Hematopoietic multipotent progenitor cell treated with erythropoietin and hydrocortisone succinate and interleukin-3 and kit ligand, for 17 days (in vitro differentiated cells): ENCODE results near the gene GIT1.

Source experiments
- DNase-seq: peaks from one replicate; pipeline ENCODE4 v3.0.0-alpha.2; 2015; ENCODE audit warnings: low spot score

Gene GIT1, protein sequence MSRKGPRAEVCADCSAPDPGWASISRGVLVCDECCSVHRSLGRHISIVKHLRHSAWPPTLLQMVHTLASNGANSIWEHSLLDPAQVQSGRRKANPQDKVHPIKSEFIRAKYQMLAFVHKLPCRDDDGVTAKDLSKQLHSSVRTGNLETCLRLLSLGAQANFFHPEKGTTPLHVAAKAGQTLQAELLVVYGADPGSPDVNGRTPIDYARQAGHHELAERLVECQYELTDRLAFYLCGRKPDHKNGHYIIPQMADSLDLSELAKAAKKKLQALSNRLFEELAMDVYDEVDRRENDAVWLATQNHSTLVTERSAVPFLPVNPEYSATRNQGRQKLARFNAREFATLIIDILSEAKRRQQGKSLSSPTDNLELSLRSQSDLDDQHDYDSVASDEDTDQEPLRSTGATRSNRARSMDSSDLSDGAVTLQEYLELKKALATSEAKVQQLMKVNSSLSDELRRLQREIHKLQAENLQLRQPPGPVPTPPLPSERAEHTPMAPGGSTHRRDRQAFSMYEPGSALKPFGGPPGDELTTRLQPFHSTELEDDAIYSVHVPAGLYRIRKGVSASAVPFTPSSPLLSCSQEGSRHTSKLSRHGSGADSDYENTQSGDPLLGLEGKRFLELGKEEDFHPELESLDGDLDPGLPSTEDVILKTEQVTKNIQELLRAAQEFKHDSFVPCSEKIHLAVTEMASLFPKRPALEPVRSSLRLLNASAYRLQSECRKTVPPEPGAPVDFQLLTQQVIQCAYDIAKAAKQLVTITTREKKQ

DNA sequence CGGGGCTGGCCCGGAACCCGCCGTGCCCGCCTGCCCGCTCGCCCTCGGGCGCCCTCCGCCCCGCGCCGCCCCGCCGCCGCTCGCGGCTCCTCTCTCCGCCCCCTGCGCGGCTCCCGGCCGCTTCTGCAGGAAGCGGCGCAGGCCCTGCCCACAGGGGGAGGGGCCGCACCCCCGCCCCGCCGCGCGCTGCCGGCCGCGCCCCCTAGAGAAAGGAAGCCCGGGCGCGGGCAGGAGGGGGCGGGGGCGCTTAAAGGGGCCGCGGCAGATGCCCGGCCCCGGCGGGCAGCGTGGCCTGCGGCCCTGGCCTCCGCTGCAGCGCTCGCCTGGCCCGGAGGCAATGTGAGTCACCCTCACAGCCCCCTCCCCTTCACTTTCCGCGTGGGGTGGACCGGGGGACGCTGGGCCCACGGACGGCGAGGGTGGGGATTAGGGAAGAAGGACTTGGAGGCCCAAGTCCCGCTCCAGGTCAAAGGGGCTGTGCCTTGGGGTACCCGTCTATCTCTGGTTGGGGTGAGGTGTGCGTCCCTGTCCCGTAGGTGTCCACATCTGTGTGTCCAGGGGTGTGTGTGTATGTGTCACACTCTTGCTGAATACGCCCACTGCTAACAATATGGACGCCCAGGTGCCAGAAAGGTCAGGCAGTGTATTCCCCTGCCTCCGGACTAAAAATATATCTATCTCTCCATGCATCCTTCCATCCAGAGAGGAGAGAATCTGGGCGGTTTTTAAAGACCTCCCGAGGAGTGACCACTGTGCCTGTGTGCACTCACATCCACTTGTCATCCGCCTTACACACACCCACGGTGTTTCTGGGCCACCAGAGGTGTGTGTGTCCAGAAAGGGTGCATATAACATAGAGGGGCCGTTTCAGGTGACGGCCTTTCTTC is at the start of gene GIT1:
Gene GIT1, minus strand, starts transcription at position 125 of the 887 bp plus-strand sequence. CDS start 270 bp downstream, outside the sequence.
- peak; percentile 47 for DNase-seq

DNA sequence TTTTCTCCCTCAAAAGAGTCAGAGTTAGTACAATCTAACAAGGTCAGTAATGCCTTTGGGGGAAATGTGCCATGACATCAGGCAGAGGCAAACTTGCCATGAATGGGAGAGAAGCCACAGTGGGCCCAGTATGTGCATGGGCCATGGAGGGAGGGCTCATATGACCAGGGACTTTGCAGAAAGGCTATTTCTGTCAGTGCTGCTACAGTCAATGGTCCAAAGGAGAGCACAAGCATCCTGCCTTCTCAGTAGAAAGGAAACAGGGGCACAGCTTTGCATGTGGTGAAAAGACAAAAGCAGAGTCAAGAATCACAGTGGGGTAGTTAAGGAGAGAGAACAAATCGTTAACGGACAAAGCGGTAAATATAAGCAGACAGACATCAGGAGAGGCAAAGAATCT is 44.4 kb upstream of the GIT1 start:
- no peak for DNase-seq

DNA sequence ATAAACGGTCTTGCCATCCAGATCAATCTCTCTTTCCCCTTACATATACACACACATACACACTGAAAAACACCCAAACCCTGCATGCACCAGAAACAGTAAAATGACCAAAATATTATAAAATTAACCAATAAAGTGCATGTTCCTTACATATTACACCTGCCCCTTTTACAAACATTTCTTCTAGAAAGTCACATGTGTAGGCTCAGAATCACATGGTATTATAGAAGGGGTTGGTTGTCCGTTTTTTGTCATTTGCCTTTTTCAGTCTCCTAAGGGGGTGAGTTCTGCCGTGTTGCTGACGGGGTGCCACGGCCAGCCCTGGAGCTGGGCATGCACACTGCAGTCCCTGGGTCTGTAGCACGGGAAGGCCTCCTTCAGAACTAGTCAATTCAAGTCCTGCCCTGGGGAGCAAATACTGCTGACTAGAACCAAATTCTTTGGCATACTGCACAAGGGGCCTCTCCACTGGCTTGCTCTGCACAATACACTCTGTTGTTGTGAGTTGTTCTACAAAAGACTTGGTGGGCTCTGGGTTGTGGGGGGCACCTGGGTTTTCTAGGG is 41.3 kb upstream of the GIT1 start:
- no peak for DNase-seq

DNA sequence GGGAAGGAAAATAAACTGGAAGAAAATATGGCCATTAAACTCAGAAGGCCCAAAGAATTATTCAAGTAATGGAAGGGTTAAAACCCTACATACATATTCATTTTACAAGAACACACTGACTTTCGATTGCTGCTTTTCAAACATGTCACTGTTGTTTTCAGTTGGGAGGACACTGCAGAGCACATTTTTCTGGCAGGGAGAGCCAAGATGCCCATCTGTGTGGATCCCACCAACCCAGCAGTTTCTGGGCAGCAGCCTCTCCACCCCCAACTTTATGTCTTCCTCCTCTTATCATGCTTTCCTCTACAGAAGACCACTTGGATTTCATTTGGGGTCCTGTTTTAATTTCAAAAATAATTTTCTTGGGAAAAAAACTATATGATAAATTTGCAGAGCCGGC is 40.4 kb upstream of the GIT1 start:
- no peak for DNase-seq

DNA sequence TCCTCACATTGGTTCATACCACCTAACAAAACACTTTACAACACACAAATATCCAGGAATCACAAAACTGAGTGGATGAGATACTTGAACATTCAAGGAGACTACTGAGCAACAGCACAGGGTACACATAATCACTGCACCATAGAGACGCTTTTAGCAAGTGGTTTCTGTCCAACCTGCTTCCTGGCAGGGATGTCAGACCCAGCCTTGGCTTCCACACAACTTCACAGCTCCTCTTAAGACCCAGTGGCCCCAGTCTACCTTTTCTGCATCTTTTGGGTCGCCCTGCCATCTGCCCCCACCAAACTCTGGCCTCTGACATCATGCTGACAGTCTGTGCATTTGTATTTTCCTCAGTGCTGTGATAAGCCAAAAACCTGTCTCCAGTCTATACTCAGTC is 39.2 kb upstream of the GIT1 start:
- no peak for DNase-seq

DNA sequence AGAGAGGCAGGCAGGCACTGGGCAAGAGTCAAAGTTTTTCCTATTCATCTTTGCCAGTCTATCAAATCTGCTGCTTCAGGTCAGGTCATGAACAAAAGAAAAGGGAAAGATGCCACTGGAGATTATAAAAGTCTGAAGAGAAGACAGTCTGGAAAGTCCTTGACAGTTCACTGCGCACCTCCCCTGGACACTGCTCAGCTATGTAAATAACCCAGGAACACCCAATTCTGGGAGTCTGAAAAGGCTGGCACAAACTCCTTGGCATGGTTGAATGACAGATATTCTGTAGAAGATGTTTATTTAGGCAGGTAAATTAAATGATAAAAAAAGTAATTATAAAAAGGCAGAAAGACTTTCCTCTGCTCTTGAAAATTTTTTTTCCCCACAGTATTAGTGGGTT is 38.5 kb upstream of the GIT1 start:
- no peak for DNase-seq

DNA sequence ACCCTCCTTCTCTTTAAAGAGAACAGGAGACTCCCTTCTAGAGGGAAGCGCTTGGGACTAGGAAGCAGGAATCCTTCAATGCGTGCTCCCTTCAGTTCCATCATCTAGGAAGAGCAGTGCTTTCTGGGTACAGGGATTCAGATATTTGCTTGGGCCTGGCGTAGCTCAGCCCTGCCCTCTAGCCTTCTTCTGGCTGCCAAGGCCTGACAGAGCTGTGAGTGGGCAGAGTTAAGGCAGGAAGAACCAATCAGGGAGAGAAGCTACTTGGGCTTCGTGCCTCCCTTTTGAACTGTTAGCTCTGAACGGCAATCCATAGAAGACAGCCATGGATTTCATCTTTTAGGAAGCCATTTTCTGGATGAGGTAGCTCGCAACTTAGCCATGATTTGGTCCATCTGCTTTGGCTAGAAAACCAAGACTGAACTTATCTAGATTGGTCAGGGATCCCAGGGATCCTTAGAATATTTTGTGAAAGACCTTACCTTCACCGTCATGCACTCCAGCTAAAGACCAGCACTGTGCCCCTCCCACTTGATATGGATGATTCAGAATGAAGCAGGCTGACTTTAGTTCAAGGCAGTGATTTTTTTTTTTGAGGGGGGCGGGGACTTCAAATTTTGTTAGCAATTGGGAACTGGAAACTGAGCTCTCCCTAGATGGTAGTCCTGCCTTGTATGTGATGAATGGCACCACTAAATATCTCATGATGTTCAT is 35.7 kb upstream of the GIT1 start:
- no peak for DNase-seq

DNA sequence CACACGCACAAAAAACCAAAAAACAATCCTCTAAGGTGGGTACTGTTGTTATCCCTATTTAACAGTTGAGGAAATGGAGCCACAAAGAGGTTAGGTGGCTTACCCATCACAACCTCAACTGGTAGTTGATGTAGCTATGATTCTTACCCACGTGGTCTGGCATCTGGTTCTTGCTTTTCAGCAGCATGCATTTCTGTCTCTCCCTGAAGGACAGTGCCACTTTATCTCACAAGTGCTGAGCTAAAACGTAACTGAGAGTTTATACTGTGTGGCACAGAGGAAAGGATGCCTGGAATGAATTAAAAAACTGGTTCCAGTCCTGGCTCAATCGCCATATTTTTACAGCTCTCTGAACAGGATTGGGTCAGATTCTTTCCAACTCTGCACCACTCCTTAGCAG is 35.1 kb upstream of the GIT1 start:
- no peak for DNase-seq

DNA sequence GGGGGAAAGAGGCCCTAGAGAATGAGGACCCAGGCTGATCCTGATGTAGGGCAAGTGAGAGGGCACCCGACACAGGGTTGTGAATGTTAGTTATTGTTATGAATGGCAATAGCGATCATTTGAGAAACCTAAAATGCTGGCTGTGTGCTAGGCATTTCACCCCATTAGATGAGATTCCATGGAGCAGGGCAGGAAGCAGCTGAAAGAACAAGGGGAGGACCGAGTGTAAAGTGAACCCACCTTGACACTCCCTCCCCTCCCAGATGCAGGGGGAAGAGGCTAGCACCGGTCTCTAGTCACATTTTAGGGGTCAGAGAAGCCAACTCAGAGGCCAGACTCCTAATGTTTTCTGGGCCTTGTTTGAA is 33.8 kb upstream of the GIT1 start:
- no peak for DNase-seq

DNA sequence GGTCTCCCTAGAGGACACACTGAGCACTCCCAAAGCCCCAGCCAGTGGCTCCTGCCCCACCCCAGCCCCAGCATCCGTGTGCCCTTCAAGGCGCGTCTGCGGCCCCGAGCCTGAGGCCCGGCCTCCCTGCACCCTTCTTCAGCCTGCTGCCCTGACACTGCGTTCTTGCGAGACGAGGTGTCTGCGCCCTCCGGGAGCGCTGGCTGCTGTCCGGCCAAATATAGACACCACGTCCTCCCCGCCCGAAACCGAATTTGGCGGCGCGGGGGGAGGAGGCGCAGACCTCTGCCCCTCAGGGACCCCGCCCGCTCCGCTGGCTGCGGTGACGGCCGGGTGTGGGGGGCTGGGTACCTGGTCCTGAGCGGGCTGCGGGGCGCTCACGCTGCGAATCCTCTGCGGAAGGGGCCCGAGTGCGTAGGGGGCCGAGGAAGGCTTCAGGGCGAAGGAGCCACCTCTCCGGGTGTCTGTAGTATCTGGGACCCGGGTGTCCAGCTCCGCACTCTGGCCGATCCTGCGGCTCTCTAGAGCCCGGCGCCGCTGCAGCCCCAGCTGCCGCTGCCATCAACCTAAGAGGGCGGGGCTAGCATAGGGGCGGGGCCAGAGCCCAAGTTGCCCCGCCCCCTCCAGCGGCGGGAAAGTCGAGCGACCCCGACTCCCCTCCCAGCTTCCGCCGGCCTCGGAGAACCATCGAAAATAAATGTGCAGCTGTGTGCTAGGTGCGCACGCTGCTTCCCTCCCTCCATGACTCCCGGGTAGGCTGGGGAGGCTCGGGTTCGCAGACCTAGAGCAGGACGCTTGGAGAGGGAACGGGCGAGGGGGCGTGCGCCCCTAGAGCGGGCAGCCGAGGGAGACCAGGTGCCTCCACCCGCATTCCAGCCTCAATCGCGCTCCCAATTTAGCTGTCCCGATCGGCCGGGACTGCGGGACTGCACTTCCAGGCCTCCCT is 33.2 kb upstream of the GIT1 start, which contains the start of gene CORO6:
Gene CORO6, minus strand, starts transcription at position 576 of the 946 bp plus-strand sequence. CDS start 1,491 bp downstream, outside the sequence.
- DNase-seq, result peak; percentile 16

DNA sequence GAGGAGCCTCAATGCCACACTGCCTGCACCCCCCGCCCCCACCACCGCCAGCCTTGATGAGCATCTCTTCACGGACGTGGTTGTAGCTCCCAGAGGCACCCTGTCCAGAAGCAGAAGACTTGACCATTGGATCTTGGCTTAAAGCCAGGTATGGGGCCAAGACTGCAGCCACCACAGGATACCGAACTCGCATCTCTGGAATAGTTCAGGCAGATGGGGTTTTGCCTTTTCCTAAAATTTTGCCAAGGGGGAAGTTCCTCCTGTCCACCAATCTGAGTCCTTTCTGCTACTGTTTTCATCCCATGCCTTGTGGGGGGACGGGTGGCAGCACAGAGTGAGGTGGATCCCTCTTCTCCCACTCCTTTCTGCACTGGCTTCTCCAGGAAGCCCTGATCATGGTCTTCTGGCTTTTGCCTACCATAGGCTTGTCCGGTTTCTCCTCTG is 32.3 kb upstream of the GIT1 start:
- DNase-seq, result no peak

DNA sequence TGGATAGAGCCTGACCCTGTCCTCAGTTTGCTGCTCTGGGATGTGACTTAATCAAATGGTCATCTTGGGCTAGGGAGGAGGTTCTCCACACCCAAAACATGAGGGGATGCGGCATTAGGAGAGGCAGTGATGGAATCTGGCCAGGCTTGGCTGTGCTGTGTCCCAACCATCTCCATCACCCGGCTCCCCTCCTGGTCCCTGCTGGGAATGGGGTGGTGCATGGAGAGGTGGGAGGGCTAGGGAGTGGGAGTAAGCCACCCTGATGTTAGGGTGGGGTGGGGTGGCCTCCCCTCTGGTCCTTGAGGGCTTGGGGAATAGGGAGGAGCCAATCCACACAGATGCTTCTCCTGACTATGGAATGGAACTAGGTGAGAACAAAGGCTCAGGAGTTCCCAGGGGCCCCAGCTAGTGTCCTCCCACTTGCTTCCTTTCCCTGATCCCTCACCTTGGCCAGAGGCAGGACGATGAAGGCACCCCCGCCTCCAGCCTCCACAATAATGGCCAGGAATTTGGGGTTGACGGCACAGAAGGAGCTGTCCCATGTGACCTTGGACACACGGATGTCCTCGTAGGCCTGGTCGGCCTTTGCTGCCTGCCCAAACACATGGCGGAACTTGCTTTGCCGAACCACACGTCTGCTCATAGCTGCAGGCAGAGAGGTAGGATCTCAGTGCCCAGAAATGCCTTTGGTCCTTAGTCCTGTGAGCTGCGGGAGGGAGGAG is 31.5 kb upstream of the GIT1 start:
- DNase-seq, result no peak

DNA sequence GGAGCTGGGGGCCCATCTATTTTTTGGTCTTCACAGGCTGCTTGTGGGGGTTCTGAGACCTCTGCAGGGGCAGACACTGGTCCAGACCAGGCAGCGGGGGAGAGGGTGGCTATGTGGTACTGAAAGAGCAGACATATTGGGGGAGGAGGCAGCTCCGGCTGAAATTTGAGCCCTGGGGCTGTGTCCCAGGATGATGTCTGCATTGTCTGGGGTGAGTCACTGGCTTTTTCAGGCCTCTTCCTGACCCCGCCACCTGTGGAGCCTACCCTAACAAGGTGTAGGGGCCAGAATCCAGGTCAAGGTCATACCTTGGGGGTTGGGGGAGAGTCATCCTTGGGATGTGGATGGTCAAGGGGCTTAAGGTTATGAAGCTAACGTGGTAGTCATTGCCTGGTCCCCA is 30.8 kb upstream of the GIT1 start:
- no peak for DNase-seq

DNA sequence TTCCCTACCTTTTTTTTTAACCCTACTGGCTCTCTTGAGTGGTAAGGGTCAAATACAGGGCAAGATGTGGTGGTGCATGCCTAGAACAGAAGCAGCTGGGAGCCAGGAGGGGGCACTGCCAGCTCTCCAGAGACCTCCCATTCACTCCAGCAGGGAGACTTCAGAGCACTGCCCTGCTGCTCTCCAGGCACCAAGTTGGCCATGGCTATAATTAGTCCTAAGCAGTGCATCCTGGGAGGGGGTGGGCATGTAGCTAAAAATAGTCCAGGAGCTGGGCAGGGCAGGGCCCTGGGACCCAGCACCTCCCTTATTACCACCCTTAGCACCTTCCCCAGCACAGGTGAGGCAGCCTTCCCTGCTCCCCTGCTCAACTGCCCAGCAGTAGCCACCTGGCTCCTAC is 29.8 kb upstream of the GIT1 start:
- no peak for DNase-seq

DNA sequence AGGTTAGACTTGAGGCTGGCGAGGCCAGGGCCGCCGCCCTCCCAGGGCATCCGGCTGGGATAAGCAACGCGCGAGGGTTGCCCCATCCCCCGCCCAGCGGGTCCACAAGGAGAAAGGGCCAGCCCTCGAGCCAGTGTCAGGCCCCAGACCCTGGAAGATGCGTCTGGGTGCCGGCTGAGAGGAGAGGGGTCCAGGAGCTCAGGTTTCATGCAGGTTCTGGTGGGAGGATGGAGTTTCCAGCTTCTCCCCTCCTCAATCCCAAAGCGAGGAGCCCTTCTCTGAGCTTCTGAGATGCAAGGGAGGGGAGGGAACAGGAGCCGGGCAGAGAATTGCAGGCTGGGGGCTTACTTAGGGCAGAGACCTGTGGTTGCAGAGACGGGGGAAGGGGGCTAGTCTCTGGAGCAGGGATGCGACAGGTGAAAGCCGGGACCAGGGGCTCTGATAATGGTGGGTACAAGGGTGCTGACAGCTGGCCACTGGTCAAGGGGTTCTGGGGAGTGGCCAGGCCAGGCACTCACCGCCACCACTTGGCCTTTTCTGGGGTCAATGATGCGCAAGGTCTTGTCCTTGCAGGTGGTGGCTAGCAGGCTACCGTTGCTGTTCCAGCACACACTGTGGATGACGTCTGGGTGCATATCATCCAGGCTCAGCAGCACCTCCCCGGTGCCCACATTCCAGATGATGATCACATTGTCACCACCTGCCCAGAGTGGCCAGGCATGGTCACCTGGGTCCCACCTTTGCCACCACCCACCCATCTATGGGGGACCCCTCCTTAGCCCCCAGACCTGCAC is 29.0 kb upstream of the GIT1 start:
- DNase-seq, result no peak

DNA sequence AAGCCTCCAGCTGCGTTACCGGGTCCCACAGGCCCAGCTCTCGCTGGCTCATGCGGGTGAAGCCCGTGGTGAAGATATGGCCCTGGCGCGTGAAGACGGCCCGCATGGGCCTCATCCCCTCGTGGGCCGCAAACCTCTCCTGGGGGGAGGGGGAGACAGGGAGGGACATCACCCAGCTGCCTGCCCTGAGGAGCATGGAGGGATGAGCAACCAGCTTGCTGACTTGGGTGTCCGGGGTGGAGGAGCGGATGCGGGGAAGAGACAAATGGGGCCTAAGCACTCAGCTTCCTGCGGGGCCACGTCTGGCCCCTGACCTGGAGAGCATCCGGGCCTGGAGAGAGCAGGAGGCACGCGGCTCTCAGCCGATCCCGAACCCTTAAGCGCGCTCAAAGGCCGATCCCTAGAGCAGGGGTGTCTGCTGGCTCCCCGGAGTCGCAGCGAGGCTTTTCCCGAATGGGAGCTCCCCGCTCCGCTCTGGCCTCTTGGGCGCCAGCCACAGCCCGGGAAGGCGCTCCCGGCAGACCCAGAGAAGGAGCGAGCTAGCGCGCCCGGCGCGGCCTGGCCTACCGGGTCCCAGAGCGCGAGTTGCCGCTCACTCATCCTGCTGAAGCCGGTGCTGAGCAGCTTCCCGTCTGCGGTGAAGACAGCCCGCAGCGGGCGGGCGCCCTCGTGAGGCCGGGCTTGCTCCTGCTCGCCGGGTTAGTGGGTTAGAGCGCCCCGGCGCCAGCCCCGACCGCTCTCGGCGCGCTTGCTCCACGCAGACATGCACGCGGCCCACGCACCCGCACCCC is 28.2 kb upstream of the GIT1 start:
- peak; percentile 48 for DNase-seq

DNA sequence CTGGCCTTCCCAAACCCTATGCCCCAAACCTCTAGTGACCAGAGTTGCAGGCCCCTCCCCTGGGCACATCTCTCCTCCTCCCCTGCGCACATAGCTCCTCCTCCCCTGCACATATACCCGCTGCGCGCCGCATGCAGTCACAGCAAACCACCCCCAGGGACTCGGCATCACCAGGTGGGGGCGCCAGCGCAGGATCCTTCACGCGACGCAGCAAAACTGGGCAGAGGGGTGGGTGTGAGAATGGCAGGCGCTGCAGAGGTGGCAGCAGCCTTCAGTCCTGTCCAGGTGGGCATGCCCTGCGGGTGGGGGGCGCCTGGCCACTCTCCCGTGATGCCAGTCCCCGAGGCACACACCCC is 27.7 kb upstream of the GIT1 start:
- peak; percentile 17 for DNase-seq
